PC-9 (cell line): ENCODE measurements around the gene DHX38. TPM values are rescaled to one million over a fixed set of nuclear protein-coding genes. Genes with fewer than 3 reads are reported as not detected.

Source experiments
- BruUV-seq: library from RNA; stranded (reverse); fragments of 400-500 nt; replicated peaks from 2 replicates; lab custom pipeline; 2021; lab: Mats Ljungman, UMichigan
- CTCF ChIA-PET: fragments of 300-600 bp; sonication (Branson Sonifier 250); formaldehyde crosslinking; loops from one replicate; lab custom pipeline; 2022; ENCODE audit warnings: antibody characterized with exemption; lab: Charles Lee
- POLR2A ChIA-PET: fragments of 300-600 bp; sonication (Branson Sonifier 250); formaldehyde crosslinking; loops from one replicate; lab custom pipeline; 2022; ENCODE audit warnings: antibody characterized with exemption; ENCODE audit not compliant: unreplicated experiment; lab: Charles Lee
- DNase-seq, 2 experiments: peaks; one replicate each; pipeline versions ENCODE4 v3.0.0 to v3.0.0-alpha.2; 2015 to 2022; ENCODE audit warnings: mixed read lengths in 1 of 2
- H2AFZ ChIP-seq: fragments of 200-600 bp; sonication (generic); 2 replicates; pipeline ENCODE4 v1.8.1; 2017; ENCODE audit warnings: antibody characterized with exemption
- H3F3A ChIP-seq: fragments of 200-600 bp; sonication (generic); 2 replicates; pipeline ENCODE4 v1.8.1; 2017; ENCODE audit warnings: antibody characterized with exemption, mild to moderate bottlenecking, low read depth; ENCODE audit not compliant: insufficient read depth
- H3K27ac ChIP-seq: fragments of 200-600 bp; sonication (generic); 2 replicates; pipeline ENCODE4 v1.6.1; 2016; ENCODE audit warnings: mixed run types
- H3K27me3 ChIP-seq: fragments of 200-600 bp; sonication (generic); 2 replicates; pipeline ENCODE4 v1.6.1; 2016; ENCODE audit warnings: low read depth, mixed run types; ENCODE audit not compliant: insufficient read depth
- H3K36me3 ChIP-seq: fragments of 200-600 bp; sonication (generic); 2 replicates; pipeline ENCODE4 v1.6.1; 2016; ENCODE audit warnings: low read depth, mixed run types
- H3K4me1 ChIP-seq: fragments of 200-600 bp; sonication (generic); replicated peaks from 2 replicates; pipeline ENCODE4 v1.6.1; 2016; ENCODE audit warnings: mixed run types; ENCODE audit not compliant: insufficient read depth
- H3K4me2 ChIP-seq: fragments of 200-600 bp; sonication (generic); 2 replicates; pipeline ENCODE4 v1.6.1; 2017; ENCODE audit warnings: mixed run types
- H3K4me3 ChIP-seq: fragments of 200-600 bp; sonication (generic); 2 replicates; pipeline ENCODE4 v1.6.1; 2016; ENCODE audit warnings: mixed run types
- H3K79me2 ChIP-seq: fragments of 200-600 bp; sonication (generic); 2 replicates; pipeline ENCODE4 v1.6.1; 2017; ENCODE audit warnings: low read depth, mixed run types
- H3K9me2 ChIP-seq: fragments of 200-600 bp; sonication (generic); 2 replicates; pipeline ENCODE4 v1.8.1; 2017; ENCODE audit warnings: mild to moderate bottlenecking; ENCODE audit not compliant: insufficient read depth
- H3K9me3 ChIP-seq: fragments of 200-600 bp; sonication (generic); 2 replicates; pipeline ENCODE4 v1.8.1; 2016; ENCODE audit warnings: low read depth; ENCODE audit not compliant: insufficient read depth
- H4K20me1 ChIP-seq: fragments of 200-600 bp; sonication (generic); 2 replicates; pipeline ENCODE4 v1.8.1; 2017; ENCODE audit not compliant: insufficient read depth
- EZH2 ChIP-seq: fragments of 200-600 bp; sonication (generic); IDR thresholded peaks from 2 replicates; pipeline ENCODE4 v1.8.0; 2017; ENCODE audit warnings: antibody characterized with exemption, low read depth
- intact Hi-C: fragments of 100-400 bp; cut with micrococcal nuclease; formaldehyde crosslinking; loops from one replicate; pipeline ENCODE4 v1.10.0; 2022; ENCODE audit not compliant: unreplicated experiment
- total RNA-seq: library from RNA; stranded (reverse); gene quantifications from 2 replicates; pipeline ENCODE4 v1.2.3, GENCODE V29; 2021
- TF ChIP-seq, protein P1 (sequence below): fragments of 200-600 bp; sonication (generic); conservative IDR thresholded peaks from 2 replicates; pipeline ENCODE4 v1.6.1; 2017; ENCODE audit warnings: mixed run types, antibody characterized with exemption, mild to moderate bottlenecking, moderate library complexity

The DHX38 gene
- total RNA-seq, 1 experiment from 2014 or later = 58.9 TPM

- H3K4me3 ChIP-seq = no peak overlapping the region
- intact Hi-C loops = no loop called here
- H2AFZ ChIP-seq = no peak overlapping the region
- DNase-seq = no peak
- no peaks in the 10 kb centered on the region for H3K4me1 ChIP-seq
- H3K9me3 ChIP-seq = no peaks in the 10 kb centered on the region
- no peaks in the 10 kb centered on the region for H4K20me1 ChIP-seq
- H3K36me3 ChIP-seq = no peaks in the 10 kb centered on the region; the same call in 1 of the 2 replicates
- ChIA-PET POLR2A (no interaction called here), CTCF (no interaction called here)
- no peak overlapping the region for H3K27ac ChIP-seq
- H3K9me2 ChIP-seq = no peaks in the 10 kb centered on the region
- no peaks in the 10 kb centered on the region; the same call in 1 of the 2 replicates for H3F3A ChIP-seq
- TF ChIP-seq, protein P1, sequence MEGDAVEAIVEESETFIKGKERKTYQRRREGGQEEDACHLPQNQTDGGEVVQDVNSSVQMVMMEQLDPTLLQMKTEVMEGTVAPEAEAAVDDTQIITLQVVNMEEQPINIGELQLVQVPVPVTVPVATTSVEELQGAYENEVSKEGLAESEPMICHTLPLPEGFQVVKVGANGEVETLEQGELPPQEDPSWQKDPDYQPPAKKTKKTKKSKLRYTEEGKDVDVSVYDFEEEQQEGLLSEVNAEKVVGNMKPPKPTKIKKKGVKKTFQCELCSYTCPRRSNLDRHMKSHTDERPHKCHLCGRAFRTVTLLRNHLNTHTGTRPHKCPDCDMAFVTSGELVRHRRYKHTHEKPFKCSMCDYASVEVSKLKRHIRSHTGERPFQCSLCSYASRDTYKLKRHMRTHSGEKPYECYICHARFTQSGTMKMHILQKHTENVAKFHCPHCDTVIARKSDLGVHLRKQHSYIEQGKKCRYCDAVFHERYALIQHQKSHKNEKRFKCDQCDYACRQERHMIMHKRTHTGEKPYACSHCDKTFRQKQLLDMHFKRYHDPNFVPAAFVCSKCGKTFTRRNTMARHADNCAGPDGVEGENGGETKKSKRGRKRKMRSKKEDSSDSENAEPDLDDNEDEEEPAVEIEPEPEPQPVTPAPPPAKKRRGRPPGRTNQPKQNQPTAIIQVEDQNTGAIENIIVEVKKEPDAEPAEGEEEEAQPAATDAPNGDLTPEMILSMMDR = no peak
- no peak for TF ChIP-seq EZH2
- H3K27me3 ChIP-seq = no peaks in the 10 kb centered on the region
- H3K79me2 ChIP-seq = no peaks in the 10 kb centered on the region
- no TSS peak for BruUV-seq
- no peak overlapping the region for H3K4me2 ChIP-seq
Measured at GRCh38 chr16:72108353-72109102, 14.9 kb downstream of the DHX38 start.

DNA sequence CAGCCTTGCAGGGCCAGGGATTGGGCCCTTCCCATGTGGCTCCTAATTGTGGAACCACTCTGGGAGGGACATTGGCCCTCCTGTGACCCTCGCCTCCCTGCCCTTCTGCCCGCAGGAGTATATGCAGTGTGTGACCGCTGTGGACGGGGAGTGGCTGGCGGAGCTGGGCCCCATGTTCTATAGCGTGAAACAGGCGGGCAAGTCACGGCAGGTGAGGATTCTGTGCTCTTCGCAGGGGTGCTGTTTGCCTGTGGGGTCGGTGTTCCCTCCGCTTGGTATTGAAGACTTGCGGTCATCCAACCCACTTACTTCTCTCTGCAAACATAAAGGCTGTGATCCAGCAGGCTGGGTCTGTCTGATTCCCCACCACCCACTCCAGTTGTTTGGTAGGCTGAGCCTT lies 15.7 kb downstream of the DHX38 start:
- no peaks in the 10 kb centered on the region for H3K4me1 ChIP-seq
- POLR2A ChIA-PET = no interaction called here
- intact Hi-C loops = no loop called here
- no peak for TF ChIP-seq EZH2
- TF ChIP-seq, protein P1 = no peak
- H4K20me1 ChIP-seq = no peaks in the 10 kb centered on the region
- CTCF ChIA-PET = no interaction called here
- no peaks in the 10 kb centered on the region; the same call in 1 of the 2 replicates for H3K36me3 ChIP-seq
- H3K79me2 ChIP-seq = no peaks in the 10 kb centered on the region
- no peaks in the 10 kb centered on the region for H3K27me3 ChIP-seq
- DNase-seq = no peak
- H3K27ac ChIP-seq = no peak overlapping the region
- no peak overlapping the region for H3K4me2 ChIP-seq
- no peaks in the 10 kb centered on the region for H3K9me3 ChIP-seq
- no peak overlapping the region for H3K4me3 ChIP-seq
- no peak overlapping the region for H2AFZ ChIP-seq
- no peaks in the 10 kb centered on the region; the same call in 1 of the 2 replicates for H3F3A ChIP-seq
- no TSS peak for BruUV-seq
- H3K9me2 ChIP-seq = no peaks in the 10 kb centered on the region

- no peak overlapping the region for H3K27ac ChIP-seq
- H3K9me2 ChIP-seq = no peaks in the 10 kb centered on the region
- H3K79me2 ChIP-seq = no peaks in the 10 kb centered on the region
- H3K4me3 ChIP-seq = no peak overlapping the region
- no peaks in the 10 kb centered on the region for H3K4me1 ChIP-seq
- H3F3A ChIP-seq = no peaks in the 10 kb centered on the region; the same call in 1 of the 2 replicates
- H3K27me3 ChIP-seq = no peaks in the 10 kb centered on the region
- BruUV-seq = no TSS peak
- no peak for DNase-seq
- H3K9me3 ChIP-seq = no peaks in the 10 kb centered on the region
- intact Hi-C loops = no loop called here
- no peak overlapping the region for H3K4me2 ChIP-seq
- H3K36me3 ChIP-seq = no peaks in the 10 kb centered on the region; the same call in 1 of the 2 replicates
- TF ChIP-seq EZH2 = no peak
- TF ChIP-seq, protein P1 = no peak
- POLR2A ChIA-PET = no interaction called here
- CTCF ChIA-PET = no interaction called here
- H2AFZ ChIP-seq = no peak overlapping the region
- no peaks in the 10 kb centered on the region for H4K20me1 ChIP-seq
Measured at GRCh38 chr16:72109966-72110530, 16.4 kb downstream of the DHX38 start.
